Neural crest cell (in vitro differentiated cells): Measurements from ENCODE around the gene SSH2. TPM values are rescaled to one million over a fixed set of nuclear protein-coding genes. Genes with fewer than 3 reads are reported as not detected.
"Not testable (repeated sequence)": the region's sequence is repeated elsewhere in the genome, so short reads cannot be mapped to it uniquely, and the experiment has no call there.

Source experiments
- DNase-seq: peaks from one replicate; pipeline ENCODE4 v3.0.0; 2021; ENCODE audit warnings: low read depth, mixed read lengths, low spot score
- H3K27ac Mint-ChIP-seq: one replicate; pipeline ENCODE4 v1.8.0; 2021; ENCODE audit warnings: mild to moderate bottlenecking, mixed read lengths; ENCODE audit not compliant: unreplicated experiment
- H3K27me3 Mint-ChIP-seq: 2 replicates; pipeline ENCODE4 v1.8.0; 2021; ENCODE audit warnings: low read depth, mild to moderate bottlenecking, mixed read lengths
- H3K36me3 Mint-ChIP-seq: 2 replicates; pipeline ENCODE4 v1.8.0; 2021; ENCODE audit warnings: low read depth, mild to moderate bottlenecking, mixed read lengths
- H3K4me1 Mint-ChIP-seq: 2 replicates; pipeline ENCODE4 v1.8.0; 2021; ENCODE audit warnings: mixed read lengths
- H3K4me3 Mint-ChIP-seq: one replicate; pipeline ENCODE4 v1.8.0; 2021; ENCODE audit warnings: mild to moderate bottlenecking, mixed read lengths
- H3K9me3 Mint-ChIP-seq: 2 replicates; pipeline ENCODE4 v1.8.0; 2021; ENCODE audit warnings: mixed read lengths
- total RNA-seq: library from RNA; stranded (reverse); gene quantifications from 2 replicates; pipeline ENCODE4 v1.2.1, GENCODE V29; 2021
- TF ChIP-seq, protein P1 (sequence below): fragments of 200-600 bp; sonication (generic); conservative IDR thresholded peaks from 2 replicates; pipeline ENCODE4 v1.5.0; 2021; ENCODE audit warnings: antibody characterized with exemption, mild to moderate bottlenecking

SSH2 gene
- total RNA-seq, 1 donor from 2014 or later, result 29.2 TPM

DNA sequence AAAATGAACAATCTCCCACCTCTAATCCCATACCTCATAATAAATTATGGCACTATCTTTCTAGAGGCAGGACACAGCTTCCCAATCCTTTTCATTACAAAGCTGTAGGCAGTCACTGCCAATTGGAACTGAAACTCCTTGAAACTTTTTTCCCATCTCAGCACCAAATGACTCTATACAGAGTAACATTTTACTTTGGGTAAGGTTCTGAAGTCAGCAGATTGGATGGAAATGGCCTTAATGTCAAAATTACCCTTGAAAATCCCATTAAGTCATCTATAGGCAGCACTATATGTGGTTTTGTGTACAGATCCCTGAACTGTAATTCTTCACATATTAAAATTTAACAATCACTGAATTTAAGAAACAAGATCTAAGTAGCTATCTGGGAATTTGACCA, 277.1 kb downstream of the SSH2 start:
- Mint-ChIP-seq H3K27ac (no peak overlapping the region), H3K36me3 (peaks cover 8% of the 10 kb centered on the region), H3K4me3 (no peak overlapping the region), H3K4me1 (no peaks in the 10 kb centered on the region), H3K27me3 (no peaks in the 10 kb centered on the region), H3K9me3 (no peaks in the 10 kb centered on the region)
- DNase-seq, result no peak
- TF ChIP-seq, protein P1, sequence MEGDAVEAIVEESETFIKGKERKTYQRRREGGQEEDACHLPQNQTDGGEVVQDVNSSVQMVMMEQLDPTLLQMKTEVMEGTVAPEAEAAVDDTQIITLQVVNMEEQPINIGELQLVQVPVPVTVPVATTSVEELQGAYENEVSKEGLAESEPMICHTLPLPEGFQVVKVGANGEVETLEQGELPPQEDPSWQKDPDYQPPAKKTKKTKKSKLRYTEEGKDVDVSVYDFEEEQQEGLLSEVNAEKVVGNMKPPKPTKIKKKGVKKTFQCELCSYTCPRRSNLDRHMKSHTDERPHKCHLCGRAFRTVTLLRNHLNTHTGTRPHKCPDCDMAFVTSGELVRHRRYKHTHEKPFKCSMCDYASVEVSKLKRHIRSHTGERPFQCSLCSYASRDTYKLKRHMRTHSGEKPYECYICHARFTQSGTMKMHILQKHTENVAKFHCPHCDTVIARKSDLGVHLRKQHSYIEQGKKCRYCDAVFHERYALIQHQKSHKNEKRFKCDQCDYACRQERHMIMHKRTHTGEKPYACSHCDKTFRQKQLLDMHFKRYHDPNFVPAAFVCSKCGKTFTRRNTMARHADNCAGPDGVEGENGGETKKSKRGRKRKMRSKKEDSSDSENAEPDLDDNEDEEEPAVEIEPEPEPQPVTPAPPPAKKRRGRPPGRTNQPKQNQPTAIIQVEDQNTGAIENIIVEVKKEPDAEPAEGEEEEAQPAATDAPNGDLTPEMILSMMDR, result no peak

DNA sequence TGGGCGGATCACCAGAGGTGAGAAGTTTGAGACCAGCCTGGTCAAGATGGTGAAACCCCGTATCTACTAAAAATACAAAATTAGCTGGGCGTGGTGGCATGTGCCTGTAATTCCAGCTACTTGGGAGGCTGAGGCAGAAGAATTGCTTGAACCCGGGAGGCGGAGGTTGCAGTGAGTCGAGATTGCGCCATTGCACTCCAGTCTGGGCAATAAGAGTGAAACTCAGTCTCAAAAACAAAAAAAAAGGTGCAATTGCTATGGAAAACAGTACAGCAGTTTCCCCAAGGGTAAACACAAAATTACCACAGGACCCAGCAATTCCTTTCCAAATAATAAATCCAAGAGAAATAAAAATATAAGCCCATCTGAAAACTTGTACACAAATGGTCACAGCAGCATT, 278.1 kb downstream of the SSH2 start:
- H3K36me3 Mint-ChIP-seq, result peaks cover 11% of the 10 kb centered on the region
- H3K9me3 Mint-ChIP-seq, H3K4me1 Mint-ChIP-seq, DNase-seq, H3K27ac Mint-ChIP-seq, H3K4me3 Mint-ChIP-seq, H3K27me3 Mint-ChIP-seq: not testable (repeated sequence)

DNA sequence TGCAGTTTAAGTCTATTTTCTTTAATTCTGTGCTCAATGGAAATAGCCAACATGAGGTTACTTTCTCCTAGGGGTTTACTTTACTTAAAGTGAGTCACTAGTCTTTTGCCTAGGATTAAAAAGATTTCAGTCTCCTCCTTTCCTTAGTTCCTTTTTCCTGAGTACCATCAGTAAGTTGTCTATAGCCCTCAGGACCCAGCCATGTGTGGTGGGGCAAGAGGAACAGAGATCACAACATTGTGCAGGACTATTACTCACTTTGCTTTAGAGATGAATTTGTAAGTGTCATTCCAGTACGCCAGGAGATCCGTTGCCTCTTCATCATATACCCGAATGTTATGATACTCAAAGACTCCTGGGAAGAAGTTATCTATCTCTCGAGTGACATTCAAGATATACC, 279.6 kb downstream of the SSH2 start:
- no peak overlapping the region for H3K4me3 Mint-ChIP-seq
- H3K9me3 Mint-ChIP-seq, result no peaks in the 10 kb centered on the region
- peaks cover 8% of the 10 kb centered on the region for H3K36me3 Mint-ChIP-seq
- TF ChIP-seq, protein P1, result no peak
- H3K4me1 Mint-ChIP-seq, result no peaks in the 10 kb centered on the region
- no peak overlapping the region for H3K27ac Mint-ChIP-seq
- H3K27me3 Mint-ChIP-seq, result no peaks in the 10 kb centered on the region
- no peak for DNase-seq

DNA sequence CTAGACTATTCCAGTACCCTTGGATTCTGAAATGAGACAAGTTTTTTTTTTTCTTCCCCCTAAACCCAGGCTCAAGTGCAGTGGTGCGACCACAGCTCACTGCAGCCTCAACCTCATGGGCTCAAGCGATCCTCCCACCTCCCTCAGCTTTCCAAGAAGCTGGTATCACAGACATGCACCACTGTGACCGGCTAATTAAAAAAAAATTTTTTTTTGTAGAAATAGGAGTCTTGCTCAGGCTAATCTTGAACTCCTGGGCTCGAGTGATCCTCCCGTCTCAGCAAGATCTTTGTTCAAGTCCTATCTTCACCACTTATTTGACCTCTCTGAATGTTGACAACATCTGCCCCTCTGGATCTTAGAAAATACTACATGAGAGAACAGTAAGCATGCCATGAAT, 280.7 kb downstream of the SSH2 start:
- Mint-ChIP-seq H3K4me3 (no peak overlapping the region), H3K27me3 (no peaks in the 10 kb centered on the region), H3K4me1 (no peaks in the 10 kb centered on the region), H3K9me3 (no peaks in the 10 kb centered on the region), H3K36me3 (peaks cover 10% of the 10 kb centered on the region), H3K27ac (no peak overlapping the region)
- DNase-seq, result no peak
- TF ChIP-seq, protein P1, result no peak

DNA sequence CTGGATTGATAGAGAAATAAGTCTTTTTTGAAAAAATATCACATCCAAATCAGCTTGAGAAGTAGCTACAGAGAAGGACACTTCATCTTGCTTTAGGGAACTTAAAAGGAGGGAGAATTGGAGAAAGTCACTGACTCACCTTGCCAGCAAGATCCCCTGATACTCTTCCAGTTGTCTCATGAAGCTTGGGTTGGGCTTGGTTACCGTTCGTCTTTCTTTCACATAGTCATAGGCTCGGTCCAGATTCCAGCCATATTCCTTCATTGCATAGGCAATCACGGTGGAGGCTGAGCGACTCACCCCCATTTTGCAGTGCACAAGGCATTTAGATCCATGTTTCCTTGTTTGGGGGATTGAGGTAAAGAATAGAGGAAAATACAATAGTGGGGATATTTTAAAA, 282.0 kb downstream of the SSH2 start:
- H3K9me3 Mint-ChIP-seq, result no peaks in the 10 kb centered on the region
- TF ChIP-seq, protein P1, result no peak
- no peak for DNase-seq
- no peaks in the 10 kb centered on the region for H3K27me3 Mint-ChIP-seq
- H3K4me3 Mint-ChIP-seq, result no peak overlapping the region
- H3K4me1 Mint-ChIP-seq, result peaks cover 2% of the 10 kb centered on the region
- peaks cover 10% of the 10 kb centered on the region for H3K36me3 Mint-ChIP-seq
- H3K27ac Mint-ChIP-seq, result no peak overlapping the region

DNA sequence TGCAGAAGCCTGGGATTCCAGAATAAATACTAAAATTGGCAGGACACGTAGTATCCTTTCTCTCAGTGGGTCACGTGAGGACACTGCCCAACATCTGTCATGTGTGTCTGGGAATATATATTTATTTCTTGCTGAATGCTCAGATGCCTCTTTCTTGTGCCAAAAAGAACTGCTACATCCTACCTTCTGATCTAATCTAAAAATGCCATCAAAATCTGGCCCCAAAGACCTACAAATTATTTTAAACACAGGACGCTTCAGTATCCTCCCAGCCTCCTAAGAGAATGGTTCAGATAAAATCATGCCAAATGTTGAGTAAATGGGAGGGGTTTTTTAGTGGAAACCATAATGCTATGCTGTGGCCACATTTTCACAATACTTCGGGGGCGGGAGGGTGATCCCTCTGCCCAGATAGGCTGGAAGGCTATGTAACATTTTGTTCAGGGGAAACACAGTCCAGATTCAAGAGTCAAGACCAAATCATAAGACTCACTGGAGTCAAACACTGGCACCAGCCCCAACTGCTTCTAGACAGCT, 284.4 kb downstream of the SSH2 start:
- Mint-ChIP-seq H3K4me3 (no peak overlapping the region), H3K4me1 (peaks cover 19% of the 10 kb centered on the region), H3K9me3 (no peaks in the 10 kb centered on the region), H3K27me3 (no peaks in the 10 kb centered on the region), H3K36me3 (peaks cover 10% of the 10 kb centered on the region), H3K27ac (no peak overlapping the region)
- TF ChIP-seq, protein P1, result no peak
- DNase-seq, result no peak
